Raji (cell line): ENCODE data around the gene ZNF654.

Experiments used
- POLR2A ChIP-seq: IDR thresholded peaks from 2 replicates; pipeline ENCODE4 v1.6.1; 2011; ENCODE audit warnings: low read depth, low read length, control low read depth; ENCODE audit not compliant: insufficient read depth

ZNF654 gene

GRCh38 chr3:88112289-88112688, 53.2 kb downstream of the ZNF654 start:
- no peak for TF ChIP-seq POLR2A

DNA sequence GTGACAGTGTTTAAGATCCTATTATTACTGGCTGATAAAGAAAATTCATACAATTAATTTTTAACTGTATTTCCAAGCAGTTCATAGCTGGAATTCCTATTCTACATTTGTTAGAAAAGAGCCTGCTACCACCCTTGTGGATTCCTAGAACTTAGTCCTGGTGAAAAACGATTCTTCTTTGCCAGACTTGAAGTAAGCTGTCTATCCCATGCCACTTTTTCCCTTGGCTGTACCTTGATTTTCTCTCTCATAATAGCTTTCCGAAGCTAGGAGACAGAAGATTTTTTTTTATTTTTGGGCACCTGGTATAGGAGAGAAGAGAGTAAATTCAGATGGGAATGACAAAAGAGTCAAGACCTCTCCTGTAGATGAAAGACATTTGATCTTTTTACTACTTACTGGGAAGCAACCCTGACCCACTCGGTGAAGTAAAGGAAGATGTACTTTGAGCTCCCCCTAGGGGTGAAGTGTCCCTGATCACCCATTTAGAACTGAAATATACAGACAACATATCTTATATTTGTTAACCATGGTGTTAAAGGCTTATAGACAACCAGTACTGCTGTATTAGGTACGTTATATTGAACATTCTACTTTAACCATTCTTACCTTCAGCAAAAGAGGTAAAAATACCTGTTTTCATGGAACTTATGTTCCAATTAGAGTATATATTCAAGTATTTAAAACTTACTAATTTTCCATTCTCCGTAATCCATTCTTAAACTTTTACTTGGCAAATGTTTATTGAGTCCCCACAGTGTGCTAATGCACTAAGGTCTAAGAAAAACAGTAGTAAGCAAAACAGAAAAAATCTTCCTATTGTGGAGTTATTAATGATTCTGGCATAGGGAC, 54.5 kb downstream of the ZNF654 start:
- no peak for TF ChIP-seq POLR2A

GRCh38 chr3:88114878-88115549, 56.0 kb downstream of the ZNF654 start:
- no peak for TF ChIP-seq POLR2A

DNA sequence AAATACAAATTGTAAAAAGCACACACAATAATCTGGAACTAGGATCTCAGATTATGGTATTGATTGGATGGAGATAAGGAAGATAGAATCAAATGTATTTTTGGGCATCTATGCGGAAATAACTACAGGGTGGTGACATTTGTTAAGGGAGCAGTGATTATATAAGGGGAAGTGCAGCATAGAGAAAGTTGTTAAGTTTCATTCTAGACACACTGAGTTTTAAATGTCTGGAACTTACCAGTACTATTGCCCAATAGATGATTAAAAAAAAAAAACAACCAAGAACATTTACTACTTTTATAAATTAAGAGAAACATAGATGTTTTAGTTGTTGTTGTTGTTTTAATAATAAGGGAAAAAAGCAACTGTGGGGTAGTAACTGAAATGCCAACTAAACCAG, 58.6 kb downstream of the ZNF654 start:
- no peak for TF ChIP-seq POLR2A

DNA sequence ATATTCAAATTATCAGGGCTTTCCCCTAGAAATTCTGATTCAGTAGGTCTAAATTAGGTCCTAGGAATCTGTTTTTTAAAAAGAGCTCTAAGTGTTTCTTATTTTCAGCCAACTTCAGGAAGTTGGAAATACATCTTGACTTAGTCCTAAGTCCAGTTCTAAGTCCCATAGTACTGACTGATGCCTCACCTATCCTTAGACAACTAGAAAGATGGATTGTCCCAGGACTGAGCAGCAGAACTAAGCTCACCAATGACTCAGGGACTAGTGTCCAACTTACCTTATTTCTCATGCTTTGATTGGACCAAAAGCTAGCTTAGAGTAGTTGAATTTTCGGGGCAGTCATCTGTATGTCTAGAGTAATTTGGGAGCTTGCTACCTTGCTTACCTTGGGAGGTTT, 64.5 kb downstream of the ZNF654 start:
- no peak for TF ChIP-seq POLR2A

- TF ChIP-seq POLR2A, result no peak
Measured at GRCh38 chr3:88131695-88132094, 72.6 kb downstream of the ZNF654 start.

DNA sequence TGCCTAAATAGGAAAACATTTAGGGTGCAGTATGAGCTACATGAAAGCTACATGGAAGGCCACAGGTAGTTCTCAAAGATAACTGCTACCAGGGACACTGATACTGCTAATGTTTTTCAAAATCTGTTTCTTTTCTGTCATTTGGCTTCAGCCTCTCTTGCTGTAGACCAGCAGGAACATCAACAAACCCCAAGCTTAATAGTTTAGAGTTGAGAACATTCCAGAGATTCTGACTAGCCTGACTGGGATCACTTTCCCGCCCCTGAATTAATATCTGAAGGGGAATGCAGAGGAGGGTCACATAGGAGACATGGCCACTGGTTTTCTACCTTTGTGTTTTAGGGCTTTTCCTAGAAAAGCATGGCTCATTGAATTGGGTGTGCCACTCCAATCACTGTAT, 73.8 kb downstream of the ZNF654 start:
- TF ChIP-seq POLR2A, result no peak

DNA sequence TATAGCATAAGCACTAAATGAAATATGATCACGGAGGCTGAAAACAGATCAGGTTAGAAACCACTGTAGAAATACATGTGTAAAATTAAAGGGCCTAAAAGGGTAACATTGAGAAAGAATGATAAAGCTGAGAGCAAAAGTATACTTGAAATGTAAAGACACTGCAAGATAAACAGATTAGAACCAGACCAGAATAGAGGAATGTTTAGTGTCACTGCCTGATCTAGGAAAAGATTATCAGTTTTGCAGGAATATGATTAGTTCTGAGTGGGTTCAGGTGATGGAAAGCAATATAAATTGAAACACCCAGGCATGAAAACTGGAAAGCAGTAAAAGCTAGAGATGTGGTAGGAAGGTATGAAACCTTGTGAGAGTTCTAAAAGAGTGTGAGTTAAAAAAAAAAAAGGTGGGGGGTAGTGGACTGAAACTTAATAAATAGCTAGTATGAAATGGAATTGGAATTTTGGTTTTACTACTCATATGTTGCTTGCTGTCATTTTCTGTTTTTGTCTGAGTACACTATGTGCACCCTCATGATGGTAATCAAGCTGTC, 74.7 kb downstream of the ZNF654 start:
- no peak for TF ChIP-seq POLR2A

GRCh38 chr3:88137836-88138235, 78.8 kb downstream of the ZNF654 start:
- TF ChIP-seq POLR2A, result no peak

- no peak for TF ChIP-seq POLR2A
Measured at GRCh38 chr3:88141458-88142083, 82.5 kb downstream of the ZNF654 start.

- TF ChIP-seq POLR2A, result no peak
Measured at GRCh38 chr3:88142094-88142624, 83.1 kb downstream of the ZNF654 start.

GRCh38 chr3:88147261-88147660, 88.2 kb downstream of the ZNF654 start:
- no peak for TF ChIP-seq POLR2A

- TF ChIP-seq POLR2A, result no peak
Measured at GRCh38 chr3:88148651-88149050, 89.6 kb downstream of the ZNF654 start.

DNA sequence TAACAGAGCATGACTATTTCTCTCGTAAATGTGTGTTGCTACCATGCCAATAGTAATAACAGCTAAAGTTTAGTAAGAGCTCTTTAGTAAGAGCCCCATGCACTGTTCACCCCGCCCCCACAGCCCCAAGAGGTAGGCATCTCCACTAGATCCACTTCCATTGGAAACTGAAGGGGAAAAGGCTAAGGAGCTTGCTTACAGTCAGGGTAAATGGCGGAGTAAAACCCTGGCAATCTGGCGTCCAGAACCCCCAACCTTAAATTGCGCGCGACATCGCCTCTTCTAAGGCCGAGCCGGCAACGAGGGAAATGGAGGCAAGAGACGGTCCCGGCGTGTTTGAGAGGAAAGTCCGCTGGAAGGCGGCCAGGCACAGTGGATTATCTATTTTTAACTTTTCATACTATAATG, 90.0 kb downstream of the ZNF654 start:
- TF ChIP-seq POLR2A, result no peak
